Fibroblast of upper back skin (primary cell): ENCODE measurements around the gene TEAD1.

ENCODE experiments used
- DNase-seq: peaks from one replicate; pipeline ENCODE4 v3.0.0-alpha.2; 2013

The TEAD1 gene

GRCh38 chr11:12769834-12770345 is 95.7 kb downstream of the TEAD1 start:
- DNase-seq, result peak; percentile 91

GRCh38 chr11:12770435-12770834 is 96.2 kb downstream of the TEAD1 start:
- DNase-seq, result no peak

DNA sequence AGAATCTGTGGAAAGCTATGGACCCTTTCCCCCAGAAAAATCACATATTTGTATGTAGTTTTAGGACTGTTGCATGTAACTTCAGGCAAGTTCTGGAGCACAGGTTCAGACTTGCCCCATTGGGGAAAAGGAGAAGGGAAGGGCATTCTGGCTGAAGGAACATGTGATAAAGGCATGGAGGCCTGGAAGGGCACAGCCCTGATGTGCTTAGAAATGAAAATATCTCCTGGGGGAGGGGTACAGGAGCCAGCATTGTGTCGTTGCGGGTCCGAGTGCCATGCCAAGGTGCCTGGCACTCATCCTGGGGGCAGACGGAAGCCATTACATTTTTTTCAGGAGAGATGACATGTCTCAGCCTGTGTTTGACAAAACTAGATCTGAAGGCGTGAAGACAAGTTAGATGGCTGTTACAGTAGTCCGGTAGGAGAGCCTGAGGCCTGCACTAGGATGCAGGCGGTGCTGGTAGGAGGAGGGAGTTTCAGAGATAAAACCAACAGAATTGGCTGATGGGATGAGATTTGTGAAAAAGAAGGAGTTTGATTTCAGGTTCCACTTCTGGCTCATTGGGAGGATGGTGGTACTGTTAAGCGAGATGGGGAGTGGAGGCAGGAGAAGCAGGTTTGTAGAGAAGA is 96.9 kb downstream of the TEAD1 start:
- no peak for DNase-seq

- no peak for DNase-seq
Measured at GRCh38 chr11:12771875-12772274, 97.7 kb downstream of the TEAD1 start.

DNA sequence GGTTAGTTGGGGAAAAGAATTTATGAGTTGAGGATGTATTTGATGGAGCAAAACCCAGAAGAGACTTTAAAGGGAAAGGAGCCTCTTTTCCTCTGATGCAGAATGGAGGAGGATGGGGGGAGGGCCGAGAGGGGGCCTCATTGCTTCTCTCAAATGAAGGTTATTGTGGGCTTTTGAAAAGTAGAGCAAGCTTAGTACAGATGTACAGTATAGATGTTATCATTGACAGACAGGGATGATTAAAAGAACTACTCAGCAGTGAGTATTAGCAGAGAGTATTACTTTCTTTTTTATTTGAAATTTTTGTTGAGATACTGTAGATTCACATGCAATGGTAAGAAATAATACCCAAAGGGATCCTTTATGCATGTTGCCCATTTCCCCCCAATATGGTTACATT is 98.1 kb downstream of the TEAD1 start:
- no peak for DNase-seq

GRCh38 chr11:12773591-12773990 is 99.4 kb downstream of the TEAD1 start:
- DNase-seq, result no peak

DNA sequence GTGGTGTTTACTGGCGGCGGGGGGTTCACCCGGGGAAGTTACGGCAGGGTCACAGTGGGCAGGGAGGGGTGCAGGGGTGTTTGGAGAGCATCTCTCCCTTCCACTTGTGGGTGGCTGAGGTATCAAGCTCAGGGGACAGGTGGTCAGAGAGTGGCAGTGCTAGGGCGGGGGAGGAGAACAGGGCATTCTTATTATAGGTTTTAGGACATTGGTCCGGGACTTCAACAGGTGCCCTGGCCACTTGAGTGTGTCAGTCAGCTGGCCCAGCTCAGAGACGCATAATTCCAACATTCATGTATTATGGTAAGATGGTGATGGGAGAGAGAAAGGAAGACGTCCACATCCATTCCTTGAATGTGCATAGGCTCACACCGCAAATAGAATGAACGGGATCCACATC is 101.7 kb downstream of the TEAD1 start:
- no peak for DNase-seq

DNA sequence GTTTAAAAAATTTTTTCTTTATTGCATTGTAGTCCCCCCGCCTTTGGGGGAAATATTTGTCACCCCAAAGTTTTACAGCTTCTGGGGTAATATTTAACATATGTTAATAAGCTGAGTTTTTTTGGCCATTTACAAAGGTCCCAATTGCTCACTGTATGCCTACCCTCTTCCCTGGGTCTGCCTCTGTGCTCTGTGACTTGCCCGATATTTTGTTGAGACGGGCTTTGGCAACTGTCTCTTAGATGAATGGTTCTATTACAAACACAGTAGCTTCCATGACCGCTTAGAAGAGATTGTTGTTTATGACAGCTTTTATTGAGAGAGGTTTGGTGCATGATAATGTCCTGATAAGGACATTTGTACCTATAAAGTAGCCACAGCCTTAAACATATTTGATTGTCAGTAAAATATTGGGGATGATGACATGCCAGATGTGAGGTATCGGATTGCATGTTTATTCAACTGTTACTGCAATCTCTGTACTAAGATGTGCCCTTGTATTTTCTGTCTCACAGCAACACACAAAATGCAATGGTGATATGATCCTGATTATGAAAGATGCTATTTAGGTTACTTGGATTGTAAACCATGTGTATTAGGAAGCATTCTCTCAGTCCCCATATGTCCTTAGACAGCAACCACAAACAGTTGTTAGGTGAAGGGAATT is 103.1 kb downstream of the TEAD1 start:
- DNase-seq, result no peak

DNA sequence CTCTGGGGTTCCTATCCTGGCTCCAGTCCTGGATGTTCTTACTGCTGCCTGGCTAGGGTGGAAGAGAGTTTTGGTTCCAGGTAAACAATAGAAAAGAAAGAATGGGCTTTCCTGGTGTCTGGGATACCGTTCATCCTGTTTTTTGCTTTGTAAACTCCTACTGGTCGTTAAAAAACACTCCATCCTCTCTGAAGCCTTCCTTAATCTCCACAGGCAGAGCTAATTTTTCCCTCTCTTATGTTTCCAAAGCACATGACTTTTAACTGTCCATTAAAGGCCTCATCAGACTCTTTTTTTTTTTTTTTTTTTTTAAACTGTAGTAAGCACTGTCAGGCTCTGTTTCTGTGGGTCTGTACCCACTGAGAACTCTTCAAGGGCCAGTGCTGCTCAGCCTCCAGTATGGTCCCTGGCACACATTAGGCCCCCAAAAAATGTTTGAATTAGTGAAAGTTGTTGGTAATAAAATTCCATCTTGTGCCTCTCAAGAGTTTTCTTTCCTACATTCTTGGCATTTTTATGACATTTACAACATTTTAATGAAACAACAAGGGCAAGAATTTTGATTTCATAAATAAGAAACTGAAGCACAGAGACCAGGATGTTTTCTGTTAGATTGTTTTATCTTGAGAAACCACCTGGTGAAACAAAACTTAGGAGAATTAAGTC is 104.2 kb downstream of the TEAD1 start:
- DNase-seq, result no peak

GRCh38 chr11:12783765-12784164 is 109.5 kb downstream of the TEAD1 start:
- DNase-seq, result no peak

GRCh38 chr11:12784445-12784844 is 110.2 kb downstream of the TEAD1 start:
- peak; percentile 81 for DNase-seq

GRCh38 chr11:12784987-12785386 is 110.8 kb downstream of the TEAD1 start:
- DNase-seq, result no peak

GRCh38 chr11:12785901-12786300 is 111.7 kb downstream of the TEAD1 start:
- DNase-seq, result no peak

DNA sequence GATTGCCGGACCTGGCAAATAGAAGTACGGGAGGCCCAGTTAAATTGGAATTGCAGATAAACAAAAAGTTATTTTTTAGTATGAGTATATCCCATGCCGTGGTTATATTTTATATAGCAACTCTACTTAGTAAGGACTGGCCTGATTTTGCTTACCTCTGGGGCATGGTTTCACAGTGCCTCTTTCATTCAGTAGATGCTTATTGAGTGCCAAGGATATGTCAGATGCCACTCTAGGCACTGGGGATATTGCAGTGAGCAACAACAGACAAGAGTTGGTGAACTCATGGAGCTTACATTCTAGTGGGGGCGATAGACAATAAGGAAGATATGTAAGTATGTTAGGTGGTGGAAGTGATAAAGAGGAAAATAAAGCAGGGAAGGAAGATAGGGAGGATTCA is 112.2 kb downstream of the TEAD1 start:
- no peak for DNase-seq

DNA sequence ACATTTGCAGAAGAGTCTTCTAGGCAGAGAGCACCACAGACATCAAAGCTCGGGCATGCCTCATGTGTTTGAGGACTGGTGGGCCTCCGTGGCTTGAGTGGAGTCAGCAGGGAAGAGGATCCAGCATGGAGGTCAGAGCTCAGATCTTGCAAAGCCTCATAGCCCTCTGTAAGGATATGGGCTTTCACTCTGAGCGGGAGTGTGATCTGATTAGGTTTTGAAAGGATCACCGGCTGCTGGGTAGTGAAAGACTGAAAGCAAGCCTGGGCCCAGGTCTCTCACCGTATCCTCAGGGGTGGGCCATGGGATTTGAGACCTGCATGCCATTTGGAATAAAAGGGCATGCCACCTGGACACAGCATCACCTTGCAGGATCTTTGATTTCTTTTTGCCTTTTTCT is 112.7 kb downstream of the TEAD1 start:
- no peak for DNase-seq

GRCh38 chr11:12787847-12788246 is 113.6 kb downstream of the TEAD1 start:
- peak; percentile 78 for DNase-seq

DNA sequence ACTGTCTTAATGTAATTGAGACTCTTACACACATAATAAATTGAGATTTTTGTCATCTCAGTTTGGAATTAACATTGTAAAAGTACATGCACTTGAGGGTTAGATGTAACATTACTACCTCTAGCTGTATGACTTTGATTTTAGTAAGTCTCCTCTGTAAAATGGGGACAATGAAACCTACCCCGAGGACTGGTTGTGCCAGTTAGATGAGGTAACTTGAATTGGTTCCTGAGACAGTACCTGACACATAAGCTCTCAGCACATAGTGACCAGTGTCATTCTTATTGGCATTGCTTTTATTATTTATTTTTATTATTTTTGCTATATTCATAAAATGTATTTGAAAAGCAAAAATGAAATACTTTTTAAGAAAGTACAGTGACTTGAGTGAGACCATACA is 114.8 kb downstream of the TEAD1 start:
- no peak for DNase-seq

DNA sequence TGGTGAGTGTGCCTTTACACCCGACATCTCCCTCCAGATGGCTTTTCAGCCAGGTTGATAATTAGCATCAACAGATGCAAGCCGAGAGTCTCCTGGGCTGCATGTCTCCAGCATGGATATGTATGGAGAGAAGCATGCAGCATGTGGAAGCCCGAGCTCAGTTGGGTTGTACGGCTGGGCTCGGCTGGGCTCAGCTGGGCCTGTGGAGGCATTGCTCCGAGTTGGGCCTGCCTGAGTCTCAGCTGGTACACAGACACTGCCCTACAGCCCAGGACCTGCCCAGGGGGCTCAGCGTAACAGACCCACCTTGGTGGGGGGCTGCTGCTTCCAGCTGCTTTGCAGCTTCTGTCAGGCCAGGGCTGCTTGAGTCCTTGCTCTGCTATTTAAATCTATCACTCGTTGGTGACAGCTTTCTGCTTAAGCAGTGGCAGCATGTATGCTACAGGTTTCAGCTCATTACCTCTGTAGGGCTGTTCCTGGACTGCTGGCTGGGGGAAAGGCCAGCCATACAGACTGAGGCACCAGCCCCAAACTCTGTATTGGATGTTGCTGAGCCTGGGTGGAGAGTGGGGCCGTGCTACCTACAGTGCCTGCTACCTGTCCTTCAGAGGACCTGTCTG is 115.5 kb downstream of the TEAD1 start:
- DNase-seq, result no peak

DNA sequence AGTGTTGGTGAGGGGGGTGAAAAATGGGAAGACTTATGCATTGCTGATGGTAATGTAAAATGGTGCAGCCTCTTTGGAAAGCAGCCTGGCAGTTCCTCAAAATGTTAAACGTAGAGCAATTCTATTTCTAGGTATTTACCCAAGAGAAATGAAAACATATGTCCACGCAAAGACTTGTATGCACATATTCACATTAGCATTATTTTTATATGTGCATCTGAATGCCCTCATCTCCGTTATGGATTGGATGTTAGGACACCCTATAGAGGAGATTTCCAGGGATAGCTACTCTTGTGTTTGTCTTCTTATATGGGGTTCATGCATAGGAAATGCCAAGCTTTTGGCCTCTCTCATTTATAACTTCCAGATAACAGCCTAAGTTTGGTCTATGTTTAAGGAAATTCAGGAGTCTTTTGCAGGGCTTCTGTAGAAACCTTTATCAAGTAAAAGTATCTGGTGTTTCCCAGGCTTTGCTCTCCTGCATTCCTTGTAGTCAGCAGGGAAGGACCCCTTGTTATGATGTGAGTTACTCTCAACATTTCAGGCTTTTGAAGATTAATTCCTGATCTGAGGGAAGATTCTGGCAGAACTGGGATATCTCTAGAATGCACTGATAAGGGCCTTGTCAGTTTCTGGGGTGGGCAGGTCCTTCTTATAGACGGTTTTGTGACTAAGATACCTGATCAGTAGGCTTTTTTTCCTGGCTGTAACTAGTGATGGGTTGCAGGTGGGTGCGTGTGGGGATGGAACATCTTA is 116.8 kb downstream of the TEAD1 start:
- DNase-seq, result no peak

DNA sequence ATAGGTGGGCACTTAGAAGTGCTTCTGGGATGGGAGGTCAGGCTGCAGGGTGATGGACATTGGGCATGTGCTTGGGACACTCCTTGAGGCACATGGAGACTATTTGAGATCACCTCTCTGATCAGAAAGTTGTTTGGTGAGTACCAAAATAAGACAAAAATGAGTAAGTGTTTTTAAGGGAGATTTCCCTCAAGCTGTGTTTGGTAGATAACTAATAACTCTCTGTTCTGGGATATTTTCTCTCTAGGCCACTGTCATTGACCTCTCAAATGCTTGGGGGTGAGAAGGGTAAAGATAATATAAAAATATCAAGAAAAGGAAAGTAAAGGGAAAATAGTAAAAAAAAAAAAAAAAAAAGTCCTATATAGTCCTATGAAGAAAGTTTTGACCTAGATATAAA is 117.8 kb downstream of the TEAD1 start:
- no peak for DNase-seq

GRCh38 chr11:12792590-12792989 is 118.4 kb downstream of the TEAD1 start:
- DNase-seq, result peak; percentile 59

- DNase-seq, result no peak
Measured at GRCh38 chr11:12793065-12793464, 118.8 kb downstream of the TEAD1 start.

- no peak for DNase-seq
Measured at GRCh38 chr11:12793506-12793905, 119.3 kb downstream of the TEAD1 start.
